Thymus (tissue), 11 donors: ENCODE measurements around the gene ACOT8. TPM values are rescaled to one million over a fixed set of nuclear protein-coding genes. Genes with fewer than 3 reads are reported as not detected.

Source experiments
- DNase-seq, 9 donors: peaks; one replicate each; pipeline ENCODE4 v3.0.0-alpha.2; 2013; ENCODE audit warnings: low spot score in 9 of 9, low read depth in 6 of 9, missing footprints in 1 of 9
- H3K27ac ChIP-seq, 2 donors: one replicate each; pipeline ENCODE4 v1.5.1; 2013; ENCODE audit warnings: control low read depth in 1 of 2, low read depth in 1 of 2, low read length in 1 of 2, mild to moderate bottlenecking in 1 of 2, moderate library complexity in 1 of 2
- H3K27me3 ChIP-seq, 2 donors: one replicate each; pipeline ENCODE4 v1.5.1; 2013; ENCODE audit warnings: low read length in 1 of 2; ENCODE audit not compliant: control insufficient read depth in 2 of 2, insufficient read depth in 1 of 2
- H3K36me3 ChIP-seq, 2 donors: one replicate each; pipeline ENCODE4 v1.5.1; 2013; ENCODE audit warnings: low read length in 1 of 2, mild to moderate bottlenecking in 1 of 2, moderate library complexity in 1 of 2; ENCODE audit not compliant: control insufficient read depth in 2 of 2, insufficient read depth in 2 of 2
- H3K4me1 ChIP-seq, 2 donors: one replicate each; pipeline ENCODE4 v1.5.1; 2013; ENCODE audit warnings: low read length in 2 of 2; ENCODE audit not compliant: control insufficient read depth in 2 of 2, insufficient read depth in 2 of 2
- H3K4me3 ChIP-seq, 2 donors: one replicate each; pipeline ENCODE4 v1.5.1; 2013; ENCODE audit warnings: low read length in 2 of 2, control low read depth in 1 of 2, mild to moderate bottlenecking in 1 of 2
- H3K9me3 ChIP-seq, 2 donors: one replicate each; pipeline ENCODE4 v1.5.1; 2013; ENCODE audit warnings: low read length in 1 of 2, mild to moderate bottlenecking in 1 of 2; ENCODE audit not compliant: control insufficient read depth in 2 of 2, insufficient read depth in 1 of 2
- WGBS: extraction: QIAGEN DNeasy Blood & Tissue Kit; methylation state at CpG from one replicate; pipeline ENCODE4 v1.1.7; 2013; 5-methylcytosine and 5-hydroxymethylcytosine counted together
- polyA plus RNA-seq: library from polyadenylated mRNA; stranded (reverse); fragments of 200-250 nt; gene quantifications from one replicate; pipeline ENCODE4 v1.2.3, GENCODE V29; 2013
- total RNA-seq: library from RNA; stranded (reverse); fragments of 120-200 nt; gene quantifications from one replicate; pipeline ENCODE4 v1.2.4, GENCODE V29; 2013
- donor health status: healthy.

Gene ACOT8
- total and polyA plus RNA-seq, 2 donors, result 30.1 to 32.0 TPM

GRCh38 chr20:45816951-45817350 lies 40.2 kb downstream of the ACOT8 start:
- Histone ChIP-seq H3K27ac (no peak overlapping the region), H3K27me3 (peaks cover 0 to under 1% of the 10 kb centered on the region in 2 donors), H3K9me3 (peaks cover 0 to 4% of the 10 kb centered on the region in 2 donors), H3K36me3 (peaks cover 24 to 28% of the 10 kb centered on the region in 2 donors), H3K4me1 (peaks cover 12 to 18% of the 10 kb centered on the region in 2 donors), H3K4me3 (no peak overlapping the region)
- WGBS, result over 99% methylated on average over 3 of the region's 3 CpGs
- no peak for DNase-seq

GRCh38 chr20:45814314-45814713 lies 42.9 kb downstream of the ACOT8 start:
- Histone ChIP-seq H3K4me1 (peaks cover 14 to 20% of the 10 kb centered on the region in 2 donors), H3K27me3 (no peaks in the 10 kb centered on the region), H3K36me3 (peaks cover 44 to 47% of the 10 kb centered on the region in 2 donors), H3K9me3 (peaks cover 0 to 8% of the 10 kb centered on the region in 2 donors), H3K27ac (no peak overlapping the region), H3K4me3 (no peak overlapping the region)
- no peak for DNase-seq
- WGBS, result 97% methylated on average over 3 of the region's 3 CpGs

- no peak for DNase-seq
- Histone ChIP-seq H3K36me3 (peaks cover 52 to 53% of the 10 kb centered on the region in 2 donors), H3K4me3 (peak overlapping the region; percentile 66 to 87), H3K4me1 (peaks cover 14 to 20% of the 10 kb centered on the region in 2 donors), H3K9me3 (peaks cover 0 to 8% of the 10 kb centered on the region in 2 donors), H3K27me3 (no peaks in the 10 kb centered on the region), H3K27ac (no peak overlapping the region)
- WGBS, result 90% methylated on average over 7 of the region's 7 CpGs
Observed at GRCh38 chr20:45813489-45813888, 43.7 kb downstream of the ACOT8 start.

GRCh38 chr20:45813006-45813340 lies 44.2 kb downstream of the ACOT8 start:
- 19% methylated on average over 11 of the region's 11 CpGs for WGBS
- Histone ChIP-seq H3K4me1 (peaks cover 14 to 20% of the 10 kb centered on the region in 2 donors), H3K36me3 (peaks cover 53 to 54% of the 10 kb centered on the region in 2 donors), H3K4me3 (peak overlapping the region; percentile 66 to 87), H3K9me3 (peaks cover 0 to 8% of the 10 kb centered on the region in 2 donors), H3K27me3 (no peaks in the 10 kb centered on the region), H3K27ac (peak overlapping the region in 1 of 2 donors; percentile 70)
- DNase-seq, result no peak

- no peaks in the 10 kb centered on the region for H3K27me3 ChIP-seq
Observed at GRCh38 chr20:45812157-45813005, 44.8 kb downstream of the ACOT8 start, which contains the start of gene UBE2C. TSS of gene UBE2C (plus strand) at chr20:45812644. CDS start at chr20:45812696, 52 bp downstream.

GRCh38 chr20:45810191-45810970 lies 46.8 kb downstream of the ACOT8 start:
- Histone ChIP-seq H3K4me1 (peaks cover 14 to 17% of the 10 kb centered on the region in 2 donors), H3K27ac (no peak overlapping the region), H3K4me3 (no peak overlapping the region), H3K36me3 (peaks cover 52 to 54% of the 10 kb centered on the region in 2 donors), H3K9me3 (peaks cover 0 to 8% of the 10 kb centered on the region in 2 donors), H3K27me3 (no peaks in the 10 kb centered on the region)
- DNase-seq, result no peak
- 93% methylated on average over 8 of the region's 8 CpGs for WGBS

More at GRCh38 chr20:45812157-45813005, 44.8 kb downstream of the ACOT8 start, which contains the start of gene UBE2C:
- H3K9me3 ChIP-seq, result peaks cover 0 to 8% of the 10 kb centered on the region in 2 donors
- peaks cover 56 to 57% of the 10 kb centered on the region in 2 donors for H3K36me3 ChIP-seq
- H3K4me1 ChIP-seq, result peaks cover 14 to 20% of the 10 kb centered on the region in 2 donors
- peak within 1 kb of the TSS in 1 of 2 donors; percentile 71 for H3K27ac ChIP-seq
- WGBS, result 3% methylated on average over 65 of the region's 65 CpGs
- peak; percentile 82 to 98 (median 90) for DNase-seq
- H3K4me3 ChIP-seq, result peak within 1 kb of the TSS; percentile 66 to 87

- no peaks in the 10 kb centered on the region for H3K9me3 ChIP-seq
- no peaks in the 10 kb centered on the region for H3K4me1 ChIP-seq
- H3K27ac ChIP-seq, result no peak overlapping the region
- peaks cover 41 to 51% of the 10 kb centered on the region in 2 donors for H3K36me3 ChIP-seq
- WGBS, result 97% methylated on average over 7 of the region's 7 CpGs
- no peaks in the 10 kb centered on the region for H3K27me3 ChIP-seq
- no peak overlapping the region for H3K4me3 ChIP-seq
- no peak for DNase-seq
Observed at GRCh38 chr20:45801851-45802250, 55.3 kb downstream of the ACOT8 start.

- Histone ChIP-seq H3K27me3 (no peaks in the 10 kb centered on the region), H3K4me3 (no peak overlapping the region), H3K36me3 (peaks cover 44 to 46% of the 10 kb centered on the region in 2 donors), H3K4me1 (no peaks in the 10 kb centered on the region), H3K9me3 (no peaks in the 10 kb centered on the region), H3K27ac (no peak overlapping the region)
- 50% methylated on average over 4 of the region's 4 CpGs for WGBS
- peak in 7 of 9 donors; percentile 54 to 82 (median 62) for DNase-seq
Observed at GRCh38 chr20:45798935-45799642, 58.1 kb downstream of the ACOT8 start.
